Measurements from ENCODE around the gene FIBCD1. TPM values are rescaled to one million over a fixed set of nuclear protein-coding genes. Genes with fewer than 3 reads are reported as not detected.

The FIBCD1 gene
- total and polyA plus RNA-seq, 9 of the 15 experiments (the other 6 are each of a cell fraction or from before 2014, with no cell fraction given), result 0.53 to 1.2 (median 0.95) TPM; not detected in 4

DNA sequence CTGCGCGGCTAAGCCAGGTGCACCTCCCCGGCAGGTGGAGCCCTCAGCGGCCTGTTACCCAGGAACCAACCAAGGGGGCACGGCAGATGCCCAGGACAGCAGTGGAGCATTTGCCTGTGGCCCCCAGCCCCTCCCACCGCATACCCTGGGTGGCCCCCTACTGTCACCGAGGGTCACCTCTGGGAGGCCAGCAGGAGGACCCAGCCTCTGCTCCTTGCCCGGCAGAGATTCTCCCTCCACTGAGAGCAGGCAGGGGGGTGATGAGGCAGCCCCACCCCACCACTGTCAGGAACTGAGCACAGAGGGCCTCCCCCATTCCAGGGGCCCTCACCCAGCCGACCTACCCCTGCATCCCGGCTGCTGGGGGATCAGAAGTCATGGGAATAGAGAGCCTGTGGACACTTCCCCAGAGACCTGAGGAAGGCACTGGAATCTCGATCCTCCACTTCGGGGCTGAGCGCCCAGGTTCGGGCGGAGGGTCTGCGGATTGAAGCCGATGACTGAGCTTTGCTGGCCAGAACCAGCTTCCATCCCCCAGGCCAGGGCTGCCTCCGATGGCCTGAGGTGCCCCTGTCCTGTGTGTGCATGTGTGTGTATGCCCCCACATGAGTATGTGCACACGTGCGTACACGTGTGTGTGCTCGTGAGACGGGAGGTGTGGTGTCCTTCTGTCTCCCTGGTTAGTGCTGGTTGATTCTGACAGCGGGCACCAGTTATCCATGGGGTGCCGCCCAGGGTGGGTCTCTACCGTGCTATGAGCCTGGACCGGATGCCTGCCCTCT, 42.6 kb downstream of the FIBCD1 start, which contains the start of gene QRFP:
QRFP (minus strand) TSS at position 580 of the 782 bp plus-strand sequence. CDS start 2,974 bp downstream, outside the sequence.
- H3K9me1 ChIP-seq (ENCODE audit: control insufficient read depth, insufficient read depth, low read length), result peaks cover 15% of the 10 kb centered on the region
- H3K9ac ChIP-seq (ENCODE audit: insufficient read depth in 1 of 2, low read depth in 2 of 2, low read length in 2 of 2), result peak within 1 kb of the TSS in 1 of 2 experiments; percentile 40; a peak in 2 of 4 replicates
- intact Hi-C loops (cut with micrococcal nuclease) (no loop called here), in situ Hi-C loops (cut with MboI) (no loop called here)
- DNase-seq (ENCODE audit: extremely low read depth in 1 of 4, low spot score in 3 of 4), result peak in 2 of 4 experiments; percentile 73 to 82
- H3K9me3 ChIP-seq (replicated peaks; ENCODE audit: control insufficient read depth, insufficient read depth, low read depth, low read length), result no peaks in the 10 kb centered on the region
- no peak for FAIRE-seq
- ATAC-seq, result 0 out of 3 replicates have a peak, but pooled peaks have one; percentile 0
- peaks cover 6 to 71% of the 10 kb centered on the region in 2 experiments; a peak in 4 of 5 replicates for H3K4me1 ChIP-seq (replicated peaks in 1 of 2; ENCODE audit: control insufficient read depth in 2 of 2, insufficient read depth in 2 of 2, low read length in 2 of 2)
- TF ChIP-seq, protein P1, sequence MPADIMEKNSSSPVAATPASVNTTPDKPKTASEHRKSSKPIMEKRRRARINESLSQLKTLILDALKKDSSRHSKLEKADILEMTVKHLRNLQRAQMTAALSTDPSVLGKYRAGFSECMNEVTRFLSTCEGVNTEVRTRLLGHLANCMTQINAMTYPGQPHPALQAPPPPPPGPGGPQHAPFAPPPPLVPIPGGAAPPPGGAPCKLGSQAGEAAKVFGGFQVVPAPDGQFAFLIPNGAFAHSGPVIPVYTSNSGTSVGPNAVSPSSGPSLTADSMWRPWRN (IDR thresholded peaks at IDR 0.05; ENCODE audit: low read depth), result no peak
- TF ChIP-seq, protein P2, sequence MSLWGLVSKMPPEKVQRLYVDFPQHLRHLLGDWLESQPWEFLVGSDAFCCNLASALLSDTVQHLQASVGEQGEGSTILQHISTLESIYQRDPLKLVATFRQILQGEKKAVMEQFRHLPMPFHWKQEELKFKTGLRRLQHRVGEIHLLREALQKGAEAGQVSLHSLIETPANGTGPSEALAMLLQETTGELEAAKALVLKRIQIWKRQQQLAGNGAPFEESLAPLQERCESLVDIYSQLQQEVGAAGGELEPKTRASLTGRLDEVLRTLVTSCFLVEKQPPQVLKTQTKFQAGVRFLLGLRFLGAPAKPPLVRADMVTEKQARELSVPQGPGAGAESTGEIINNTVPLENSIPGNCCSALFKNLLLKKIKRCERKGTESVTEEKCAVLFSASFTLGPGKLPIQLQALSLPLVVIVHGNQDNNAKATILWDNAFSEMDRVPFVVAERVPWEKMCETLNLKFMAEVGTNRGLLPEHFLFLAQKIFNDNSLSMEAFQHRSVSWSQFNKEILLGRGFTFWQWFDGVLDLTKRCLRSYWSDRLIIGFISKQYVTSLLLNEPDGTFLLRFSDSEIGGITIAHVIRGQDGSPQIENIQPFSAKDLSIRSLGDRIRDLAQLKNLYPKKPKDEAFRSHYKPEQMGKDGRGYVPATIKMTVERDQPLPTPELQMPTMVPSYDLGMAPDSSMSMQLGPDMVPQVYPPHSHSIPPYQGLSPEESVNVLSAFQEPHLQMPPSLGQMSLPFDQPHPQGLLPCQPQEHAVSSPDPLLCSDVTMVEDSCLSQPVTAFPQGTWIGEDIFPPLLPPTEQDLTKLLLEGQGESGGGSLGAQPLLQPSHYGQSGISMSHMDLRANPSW (CRISPR knock-in tag; IDR thresholded peaks at IDR 0.05), result peak; percentile 75; the same call in 1 of the 2 replicates
- peaks cover 7% of the 10 kb centered on the region; the same call in 2 of the 3 replicates for H3K36me3 ChIP-seq (ENCODE audit: control insufficient read depth, insufficient read depth, low read length)
- H4K20me1 ChIP-seq (replicated peaks; ENCODE audit: control insufficient read depth, insufficient read depth, low read length), result peaks cover 94% of the 10 kb centered on the region
- no TSS peak for BruUV-seq (replicated peaks)
- WGBS (ENCODE audit: insufficient coverage, low coverage, missing lambda C conversion rate), result 23% methylated on average over 27 of the region's 27 CpGs
- no peak within 1 kb of the TSS for H3K4me3 ChIP-seq
- peaks cover 44 to 57% of the 10 kb centered on the region in 2 experiments for H3K27me3 ChIP-seq (ENCODE audit: control insufficient read depth in 2 of 2, insufficient read depth in 2 of 2, low read length in 2 of 2)
- H3K4me2 ChIP-seq (ENCODE audit: insufficient read depth, low read length), result no peak within 1 kb of the TSS
- CTCF ChIA-PET (ENCODE audit: low intra/inter-chr PET ratio), result no interaction called here
- POLR2A ChIA-PET, result interaction anchor here (0.6 to 11.0 kb wide), 10 partner anchors 8 to 153 kb away, joined by 3 to 334 read pairs (median 6); no protein-coding TSS in a partner anchor
- H3K79me2 ChIP-seq (ENCODE audit: control insufficient read depth, insufficient read depth, low read length), result no peaks in the 10 kb centered on the region
- no peak within 1 kb of the TSS for H3K27ac ChIP-seq (ENCODE audit: extremely low read depth, low read depth, low read length)
- H2AFZ ChIP-seq (ENCODE audit: low read depth, low read length), result no peak within 1 kb of the TSS

Data from K562 (cell line).